ENCODE results near the gene ATG9B.
"Not testable (repeated sequence)": the region's sequence is repeated elsewhere in the genome, so short reads cannot be mapped to it uniquely, and the experiment has no call there.

The ATG9B gene

GRCh38 chr7:151038951-151039849 lies 14.9 kb upstream of the ATG9B start:
- peak in 2 of 51 donors; percentile 9 to 38 for DNase-seq

- DNase-seq: no peak
These were observed 11.6 kb upstream of the ATG9B start for GRCh38 chr7:151035902-151036301.

- DNase-seq: peak in 2 of 51 donors; percentile 36 to 48
These were observed 10.9 kb upstream of the ATG9B start for GRCh38 chr7:151035026-151035717.

- no peak for DNase-seq
These were observed 10.2 kb upstream of the ATG9B start for GRCh38 chr7:151034312-151035025.

- no peak for DNase-seq
These were observed 9.6 kb upstream of the ATG9B start for GRCh38 chr7:151033864-151034249.

- DNase-seq: no peak
These were observed 8.9 kb upstream of the ATG9B start for GRCh38 chr7:151032936-151033863.

GRCh38 chr7:151031011-151031410 lies 6.7 kb upstream of the ATG9B start:
- no peak for DNase-seq

GRCh38 chr7:151028948-151029501 lies 4.7 kb upstream of the ATG9B start:
- DNase-seq: no peak

- DNase-seq: peak; percentile 89 to 100 (median 96)
These were observed 4.0 kb upstream of the ATG9B start, which contains the start of gene ABCB8 for GRCh38 chr7:151028131-151028947. ABCB8 (plus strand) TSS chr7:151028450; CDS start chr7:151028516, 66 bp downstream.

GRCh38 chr7:151027728-151028130 lies 3.4 kb upstream of the ATG9B start:
- DNase-seq: not testable (repeated sequence)

- not testable (repeated sequence) for DNase-seq
These were observed 2.8 kb upstream of the ATG9B start for GRCh38 chr7:151026771-151027727.

GRCh38 chr7:151025924-151026671 lies 1.8 kb upstream of the ATG9B start:
- no peak for DNase-seq

GRCh38 chr7:151023232-151023631 lies 1.1 kb downstream of the ATG9B start:
- DNase-seq: no peak

- no peak for DNase-seq
These were observed 4.1 kb downstream of the ATG9B start for GRCh38 chr7:151020231-151020630.

GRCh38 chr7:151019130-151019447 lies 5.2 kb downstream of the ATG9B start:
- no peak for DNase-seq

GRCh38 chr7:151018421-151019129 lies 5.7 kb downstream of the ATG9B start:
- DNase-seq: peak in 9 of 51 donors; percentile 16 to 63 (median 37)

GRCh38 chr7:151017953-151018420 lies 6.3 kb downstream of the ATG9B start:
- peak in 36 of 51 donors; percentile 6 to 73 (median 39) for DNase-seq

Measured in hypothalamus (tissue), 51 donors.